NCI-H510A treated with DMSO at 0.1 percent for 48 hours (cell line): ENCODE measurements around the gene RGPD5.
"Not testable (repeated sequence)": the region's sequence is repeated elsewhere in the genome, so short reads cannot be mapped to it uniquely, and the experiment has no call there.

Experiments used
- DNase-seq: peaks from one replicate; lab custom pipeline; 2025; lab: John Stamatoyannopoulos, UW

Gene RGPD5

DNA sequence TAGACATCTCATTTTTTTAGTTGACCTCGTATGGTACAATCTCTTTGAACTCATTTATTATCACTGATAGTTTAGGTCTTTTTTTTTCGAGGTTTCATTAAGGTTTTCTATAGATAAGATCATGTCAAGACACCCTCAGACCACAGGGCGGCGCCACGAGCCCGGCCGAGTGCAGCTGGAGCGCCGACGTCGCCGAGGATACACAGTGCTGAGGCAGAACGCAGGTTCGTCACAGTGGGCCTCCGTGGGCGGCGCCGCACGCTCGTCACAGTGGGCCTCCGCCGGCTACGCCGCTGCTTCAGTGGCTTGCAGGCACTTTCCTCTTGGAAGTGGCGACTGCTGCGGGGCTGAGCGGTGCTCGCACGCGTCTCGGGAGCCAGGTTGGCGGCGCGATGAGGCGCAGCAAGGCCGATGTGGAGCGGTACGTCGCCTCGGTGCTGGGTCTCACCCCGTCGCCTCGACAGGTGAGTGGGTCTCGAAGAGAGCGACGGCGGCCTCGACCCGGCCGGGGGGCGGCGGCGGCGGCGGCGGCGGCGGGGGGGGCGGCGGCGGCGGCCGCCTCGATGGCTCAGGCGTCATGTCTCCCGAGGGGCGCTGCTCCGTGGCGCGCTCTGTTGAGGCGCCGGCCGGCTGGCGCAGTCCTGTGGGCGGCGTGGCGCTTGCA, at the start of gene RGPD5:
Gene RGPD5 (plus strand): TSS at position 232 of the 664 bp plus-strand sequence. CDS start 161 bp downstream, at position 393.
- not testable (repeated sequence) for DNase-seq

DNA sequence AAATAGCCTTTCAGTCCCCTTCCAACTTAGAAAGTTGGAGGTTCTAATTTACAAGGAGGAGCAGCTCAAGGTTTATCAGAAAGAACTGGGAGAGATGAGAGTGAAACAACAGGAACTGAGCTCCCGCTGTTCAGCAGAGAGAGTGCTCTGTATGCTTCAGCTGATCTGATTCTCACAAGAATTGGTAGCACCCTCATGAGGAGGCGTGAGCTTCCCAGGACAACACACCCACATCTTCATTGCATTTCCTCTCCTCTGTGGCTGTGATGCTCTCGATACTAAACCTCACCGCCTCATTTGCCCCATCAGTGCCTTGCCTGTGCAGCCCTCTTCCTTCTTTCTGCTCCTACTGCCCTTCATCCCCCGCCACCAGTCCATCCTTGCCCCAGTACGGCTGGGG, 42.5 kb upstream of the RGPD5 start:
- DNase-seq = not testable (repeated sequence)

DNA sequence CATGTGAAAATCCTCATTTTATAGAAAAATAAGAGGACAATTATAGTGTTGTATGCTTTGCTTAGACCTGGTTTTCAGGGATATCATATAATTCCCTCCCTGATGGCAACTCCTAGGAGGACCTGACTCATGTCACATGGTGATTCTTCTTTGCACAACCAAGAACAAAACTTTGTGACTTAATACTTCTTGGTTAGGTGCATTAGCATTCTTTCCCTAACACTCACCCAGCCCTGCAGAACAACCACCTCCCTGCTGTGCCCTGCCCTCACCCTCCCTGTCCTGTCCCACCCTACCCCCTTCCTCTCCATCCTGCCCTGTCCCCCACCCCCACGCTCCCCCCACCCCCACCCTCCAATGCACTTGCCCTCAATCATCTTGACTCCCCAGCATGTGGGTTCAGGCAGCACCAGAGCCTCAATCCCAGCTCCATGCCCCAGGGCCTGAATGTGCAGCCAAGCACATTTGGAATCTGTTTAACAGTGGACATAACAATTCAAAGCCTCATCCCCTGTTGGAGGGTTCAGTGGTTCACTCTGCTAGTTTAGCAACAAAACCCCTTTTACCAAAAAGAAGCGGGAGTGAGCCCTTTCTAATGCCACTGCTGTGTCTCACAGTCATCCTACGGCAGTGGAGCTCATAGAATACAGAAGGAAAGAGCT, 36.8 kb upstream of the RGPD5 start:
- DNase-seq = not testable (repeated sequence)

DNA sequence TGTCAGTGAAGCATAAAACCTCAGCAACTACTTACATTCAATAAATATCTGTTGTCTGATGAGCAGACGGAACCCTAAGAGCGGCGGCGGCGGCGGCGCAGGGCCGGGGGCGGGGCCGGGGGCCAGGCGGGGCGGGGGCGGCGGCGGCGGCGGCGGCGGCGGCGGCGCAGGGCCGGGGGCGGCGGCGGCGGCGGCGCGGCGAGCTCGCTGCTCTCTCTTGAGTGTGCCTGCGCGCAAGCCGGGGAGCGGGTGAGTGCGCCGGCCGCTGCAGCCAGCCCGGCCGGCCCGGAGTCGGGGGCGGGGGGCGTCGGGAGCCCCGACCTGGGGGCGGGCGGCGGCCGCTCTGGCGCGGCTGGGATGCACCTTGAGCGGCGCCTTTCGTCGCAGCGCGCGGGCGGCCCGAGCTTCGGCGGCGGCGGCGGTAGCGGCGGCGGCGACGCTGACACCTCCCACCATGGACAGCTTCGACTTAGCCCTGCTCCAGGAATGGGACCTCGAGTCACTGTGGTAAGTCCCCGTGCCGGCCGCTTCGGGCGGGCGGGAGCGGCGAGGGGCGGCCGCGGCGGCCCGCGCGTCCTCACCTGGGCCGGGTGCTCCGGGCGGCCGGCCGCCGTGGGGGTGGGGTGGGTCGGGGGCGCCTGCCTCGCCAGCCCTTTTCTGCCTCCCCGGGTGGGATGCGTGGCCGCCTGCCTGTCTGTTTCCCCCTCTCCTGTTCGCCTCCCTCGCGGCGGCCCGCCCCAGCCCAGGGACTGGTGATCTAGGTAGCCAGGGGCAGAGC, 33.7 kb upstream of the RGPD5 start:
- DNase-seq = not testable (repeated sequence)

DNA sequence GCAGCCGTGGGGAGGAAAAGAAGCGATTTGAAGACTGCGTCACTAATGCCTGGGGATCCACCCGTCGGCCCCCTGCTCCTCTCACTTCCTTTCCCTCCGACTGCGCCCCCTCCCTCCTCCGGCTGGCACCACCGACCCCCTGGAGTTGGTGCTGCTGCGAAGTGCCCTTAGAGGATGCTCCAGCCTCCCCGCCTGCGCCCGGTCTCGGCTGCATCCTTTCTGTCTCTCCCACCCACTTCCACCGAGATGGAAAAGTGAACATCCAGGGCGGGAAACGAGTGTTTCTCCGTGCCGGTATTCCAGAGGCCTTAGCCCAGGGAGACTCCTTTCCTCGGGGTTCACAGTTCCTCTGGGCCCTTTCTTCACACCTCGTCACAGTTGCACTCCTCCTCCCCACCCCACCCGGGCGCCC, 33.1 kb upstream of the RGPD5 start:
- DNase-seq = not testable (repeated sequence)

DNA sequence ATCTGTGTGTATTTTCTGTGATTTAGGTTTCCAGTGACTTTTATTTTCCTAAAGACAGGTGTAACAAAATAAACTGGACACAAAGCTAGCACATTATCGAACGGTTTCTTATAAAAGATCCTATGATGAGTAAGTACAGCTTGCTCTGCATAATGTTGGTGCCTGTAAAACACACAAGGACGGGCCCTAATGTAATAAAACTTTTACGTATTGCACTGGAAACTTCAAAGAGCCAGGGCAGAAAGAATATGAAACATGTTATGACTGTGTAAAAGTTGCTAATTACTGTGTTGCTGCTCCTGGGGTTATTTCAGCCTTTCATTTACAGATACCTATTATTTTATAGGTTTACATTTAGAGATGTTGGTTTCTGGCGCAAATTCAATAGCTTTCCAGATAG, 32.1 kb upstream of the RGPD5 start:
- not testable (repeated sequence) for DNase-seq

DNA sequence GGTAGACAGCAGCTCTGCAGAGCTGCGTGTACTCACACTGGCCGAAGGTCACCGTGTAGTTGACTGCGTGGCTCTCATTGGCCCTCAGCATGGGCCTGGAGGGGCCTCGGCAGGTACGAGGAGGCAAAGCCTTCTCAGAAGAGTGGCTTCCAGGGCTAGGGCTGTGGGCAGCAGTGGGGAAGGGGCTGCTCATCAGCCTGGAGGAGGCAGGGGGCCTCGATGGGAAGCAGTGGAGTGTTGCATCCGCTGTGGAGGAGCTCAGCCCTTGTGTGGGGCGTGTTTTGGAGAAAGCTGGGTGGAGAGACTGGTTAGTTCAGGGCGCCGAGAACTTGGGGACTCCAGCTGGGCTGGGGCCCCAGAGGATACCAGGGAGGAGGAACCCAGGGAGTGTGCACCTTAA, 28.0 kb upstream of the RGPD5 start:
- not testable (repeated sequence) for DNase-seq

DNA sequence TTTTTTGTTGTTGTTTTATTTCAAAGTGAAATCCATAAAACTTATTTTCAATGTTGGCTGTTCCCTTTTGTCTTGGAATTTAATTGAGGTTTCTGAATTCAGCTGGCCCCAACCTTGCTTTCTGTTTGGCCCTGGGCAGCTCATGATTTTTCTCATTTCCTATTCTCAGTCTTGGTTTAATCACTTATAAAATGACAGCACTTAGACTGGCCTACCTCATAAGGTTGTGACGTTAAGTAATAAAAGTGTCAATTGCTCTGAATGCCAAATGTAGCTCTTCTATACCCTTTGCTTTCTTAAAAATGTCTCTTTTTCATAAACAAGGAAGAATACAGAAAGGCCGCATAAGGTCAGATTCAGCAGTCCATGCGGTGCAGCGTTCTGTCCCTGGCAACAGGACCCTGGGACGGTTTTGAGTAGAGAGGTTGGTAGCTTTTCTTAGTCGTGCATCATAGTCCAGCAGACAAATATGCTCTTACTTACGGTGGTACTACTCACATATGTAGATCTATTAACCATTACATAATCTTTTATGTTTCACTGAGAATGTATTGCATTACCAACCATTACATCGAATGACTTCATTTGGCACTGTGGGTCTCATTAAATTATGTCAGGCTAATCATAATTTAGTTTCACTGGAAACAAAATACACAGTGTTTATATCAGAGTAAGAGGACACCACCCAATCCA, 27.1 kb upstream of the RGPD5 start:
- DNase-seq = not testable (repeated sequence)

DNA sequence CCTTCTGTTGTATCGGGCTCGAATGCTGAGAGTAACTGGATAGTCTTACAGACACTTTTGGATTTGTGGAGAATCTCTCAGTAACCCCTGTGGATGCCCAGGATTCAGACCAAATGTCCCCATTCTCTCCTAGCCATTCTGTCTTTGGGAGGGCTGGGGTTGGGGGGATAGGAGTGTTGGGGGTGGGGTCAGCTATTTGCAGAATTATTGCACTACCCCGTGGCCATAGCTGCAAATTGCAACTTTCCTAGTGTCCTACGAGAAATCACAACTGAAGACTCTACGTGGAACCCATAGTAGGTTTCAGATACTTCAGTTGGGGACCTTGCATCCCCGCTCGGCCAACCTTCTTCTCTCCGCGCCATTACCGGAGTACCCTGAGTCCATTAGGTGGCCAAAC, 25.2 kb upstream of the RGPD5 start:
- not testable (repeated sequence) for DNase-seq

DNA sequence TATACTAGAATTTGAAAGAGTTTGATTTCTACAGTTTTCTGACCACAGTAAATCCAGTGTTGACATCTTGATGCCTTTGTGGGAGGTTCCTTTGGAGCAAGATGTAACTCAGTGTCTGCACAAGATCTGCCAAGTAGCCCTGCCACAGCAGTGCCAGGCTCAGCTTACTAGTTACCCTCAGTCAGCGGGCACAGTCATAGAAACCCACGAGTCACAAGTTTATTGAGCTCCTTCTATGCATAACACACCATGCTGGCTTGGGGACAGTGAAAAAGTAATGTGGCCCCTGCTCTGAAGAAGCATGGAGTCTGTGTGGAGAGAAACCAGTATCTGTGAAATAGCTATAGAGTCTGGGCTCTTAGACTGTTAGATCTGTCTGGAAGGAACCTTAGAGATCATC, 15.0 kb upstream of the RGPD5 start:
- DNase-seq = not testable (repeated sequence)

DNA sequence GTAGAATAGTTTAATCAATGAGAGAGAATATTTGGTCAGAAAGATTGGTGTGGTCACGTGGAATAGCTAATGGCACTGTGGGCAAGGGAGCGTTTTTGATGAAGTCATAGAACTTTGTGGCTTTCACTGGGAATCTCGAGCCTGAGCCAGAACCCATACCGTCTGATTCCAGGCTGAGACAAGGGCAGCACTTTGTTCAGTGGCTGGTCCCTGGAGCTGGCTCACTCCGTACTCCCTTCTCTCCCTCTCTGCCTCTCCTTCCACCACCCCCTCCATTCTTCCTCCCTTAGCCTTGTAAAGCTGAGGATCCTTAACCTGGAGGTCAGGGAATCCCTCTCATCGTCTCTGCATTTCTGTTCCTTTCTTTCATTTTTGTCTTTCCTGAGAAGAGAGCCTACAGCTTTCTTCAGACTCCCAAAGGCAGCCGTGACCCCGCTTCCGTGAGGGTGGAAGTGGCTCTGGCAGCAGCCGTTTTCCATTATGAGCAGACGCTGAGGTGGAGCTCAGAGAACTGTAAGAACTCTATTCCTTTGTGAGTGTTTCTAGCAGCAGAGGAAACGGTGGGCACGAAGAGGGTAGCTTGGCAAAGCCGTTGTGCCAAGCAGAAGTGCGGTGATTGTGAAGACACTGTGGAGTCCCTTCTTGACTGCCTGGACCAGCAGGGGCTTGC, 12.8 kb upstream of the RGPD5 start:
- DNase-seq = not testable (repeated sequence)

DNA sequence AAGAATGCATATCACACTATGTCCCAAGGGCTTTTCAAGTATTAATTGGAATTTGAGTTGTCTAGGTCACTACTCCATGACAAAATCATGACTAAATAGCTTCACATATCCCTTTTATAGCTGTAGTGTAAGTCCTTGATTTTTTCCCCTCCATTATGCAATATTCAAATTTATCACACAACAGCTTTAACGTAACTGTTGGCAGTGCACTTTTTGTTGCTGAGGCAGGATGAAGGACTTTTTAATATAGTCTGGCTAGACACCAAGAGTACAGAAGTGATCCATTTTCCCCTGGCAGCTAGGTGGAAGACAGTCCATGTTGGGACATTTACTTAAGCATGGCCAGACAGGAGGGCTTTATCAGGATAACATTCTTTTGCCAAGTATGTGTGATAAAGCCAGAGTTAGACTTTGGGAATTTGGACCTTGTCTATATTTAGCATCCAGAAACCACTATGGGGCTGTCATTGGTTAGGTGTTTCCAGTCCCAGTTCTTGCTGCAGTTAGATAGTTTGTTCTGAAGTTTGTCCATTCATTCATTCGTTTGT, 11.6 kb upstream of the RGPD5 start:
- not testable (repeated sequence) for DNase-seq

DNA sequence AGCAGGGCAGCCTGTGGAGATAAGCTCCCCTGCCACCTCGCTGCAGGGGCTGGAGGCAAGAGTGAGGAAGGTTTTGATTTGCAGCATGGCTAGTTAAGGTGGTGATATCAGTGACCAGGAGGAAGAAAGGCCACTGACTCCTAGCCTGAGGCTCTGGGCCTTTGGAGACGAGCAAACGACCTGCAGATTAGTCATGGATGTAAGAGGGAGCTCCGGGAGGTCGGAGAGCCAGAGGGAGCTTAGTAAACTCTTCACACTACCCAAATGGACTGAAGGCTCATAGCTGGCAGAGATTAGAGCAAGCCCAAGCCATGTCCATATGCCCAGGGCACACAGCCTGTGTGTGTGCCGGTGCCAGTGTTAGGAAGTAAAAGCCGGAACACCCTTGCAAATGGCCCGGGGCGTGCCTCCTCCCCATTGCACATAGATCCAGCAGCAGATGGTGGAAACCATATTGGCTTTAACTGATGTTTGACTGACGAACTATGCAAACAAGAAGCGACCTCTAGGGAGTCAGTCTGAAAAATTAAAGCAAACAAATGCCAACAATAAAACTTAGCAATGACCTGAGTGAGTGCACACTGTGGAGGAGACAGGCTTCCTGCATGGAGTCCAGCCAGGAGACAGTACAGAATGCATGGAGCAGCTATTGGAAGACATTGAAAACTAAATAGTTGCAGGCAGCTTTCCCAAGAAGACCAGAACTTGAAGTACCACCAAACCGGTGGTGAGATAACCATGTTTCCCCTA, 2.4 kb upstream of the RGPD5 start:
- DNase-seq = not testable (repeated sequence)

DNA sequence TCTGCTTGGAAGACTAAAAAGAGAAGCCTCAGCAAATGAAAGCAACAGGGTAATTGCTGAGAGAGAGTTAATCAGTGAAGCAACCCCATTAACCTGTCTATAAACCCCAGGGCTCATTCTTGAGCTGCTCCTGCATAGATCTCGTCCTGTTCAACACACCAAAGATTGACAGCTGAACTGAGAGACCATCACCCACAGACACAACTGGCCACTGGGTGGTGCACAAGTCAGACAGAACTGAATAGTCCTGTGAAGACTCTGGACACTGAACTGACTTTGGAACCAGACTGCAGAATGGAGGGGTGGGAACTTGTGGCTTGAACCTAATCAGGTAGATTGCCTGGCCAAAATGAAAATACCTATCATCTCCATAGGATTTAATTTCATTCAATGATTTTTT, 1.4 kb upstream of the RGPD5 start:
- not testable (repeated sequence) for DNase-seq

DNA sequence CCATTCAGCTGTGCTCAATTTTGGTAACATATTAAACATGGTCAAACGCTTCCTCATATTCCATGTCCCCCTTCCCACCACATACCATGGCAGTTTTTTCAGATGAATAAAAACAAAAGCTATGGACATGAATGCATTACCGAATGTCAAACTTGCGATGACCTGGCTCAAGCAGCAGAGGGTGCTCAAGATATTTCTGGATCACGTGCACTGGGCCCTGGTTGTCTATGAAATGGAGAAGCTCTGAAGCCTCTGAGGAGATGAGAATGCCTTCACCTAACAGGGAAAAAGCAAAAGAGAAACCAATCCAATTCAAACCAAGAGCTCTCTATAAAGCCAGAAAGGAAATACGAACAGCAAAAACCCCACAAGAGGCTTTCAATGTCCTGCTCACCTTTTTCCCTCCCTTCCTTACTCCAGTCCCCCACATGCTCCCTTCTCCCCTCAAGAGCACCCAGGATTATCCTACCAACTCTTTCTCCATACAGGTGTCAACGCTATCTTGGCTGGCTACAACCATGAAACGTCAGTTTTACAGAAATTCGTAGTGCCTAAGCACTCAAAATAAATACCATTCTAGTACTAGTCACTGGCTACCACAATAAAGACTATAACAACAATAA, 77.1 kb downstream of the RGPD5 start:
- not testable (repeated sequence) for DNase-seq

DNA sequence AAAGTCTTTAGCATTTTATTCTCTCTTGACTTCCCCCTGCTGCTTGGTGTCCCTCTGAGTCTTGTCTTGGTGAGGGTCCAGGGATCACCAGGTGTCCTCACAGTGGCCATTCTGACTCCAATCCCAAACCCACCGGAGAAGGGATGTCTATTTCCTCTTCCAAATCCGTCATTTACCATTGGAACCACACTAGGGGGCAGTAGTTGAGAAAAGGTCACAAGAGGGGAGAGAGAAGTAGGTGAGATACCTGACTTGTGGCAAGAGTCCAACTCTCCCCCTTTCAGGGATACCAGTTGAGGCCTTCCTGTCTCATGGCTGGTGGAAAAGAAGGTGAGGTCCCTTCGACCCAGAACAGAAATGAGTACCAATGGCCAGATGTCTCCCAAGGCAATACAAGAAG, 82.5 kb downstream of the RGPD5 start:
- not testable (repeated sequence) for DNase-seq

DNA sequence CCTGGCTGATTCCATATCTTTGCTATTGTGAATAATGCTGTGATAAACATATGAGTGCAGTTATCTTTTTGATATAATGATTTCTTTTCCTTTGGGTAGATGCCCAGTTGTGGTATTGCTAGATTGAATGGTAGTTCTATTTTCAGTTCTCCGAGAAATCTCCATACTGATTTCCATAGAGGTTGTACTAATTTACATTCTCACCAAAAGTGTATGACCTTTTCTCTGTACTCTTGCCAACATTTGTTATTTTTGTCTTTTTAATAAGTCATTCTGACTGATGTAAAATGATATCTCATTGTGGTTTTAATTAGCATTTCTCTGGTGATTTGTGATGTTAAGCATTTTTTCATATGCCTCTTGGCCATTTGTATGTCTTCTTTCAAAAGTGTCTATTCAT, 88.0 kb downstream of the RGPD5 start:
- DNase-seq = not testable (repeated sequence)

DNA sequence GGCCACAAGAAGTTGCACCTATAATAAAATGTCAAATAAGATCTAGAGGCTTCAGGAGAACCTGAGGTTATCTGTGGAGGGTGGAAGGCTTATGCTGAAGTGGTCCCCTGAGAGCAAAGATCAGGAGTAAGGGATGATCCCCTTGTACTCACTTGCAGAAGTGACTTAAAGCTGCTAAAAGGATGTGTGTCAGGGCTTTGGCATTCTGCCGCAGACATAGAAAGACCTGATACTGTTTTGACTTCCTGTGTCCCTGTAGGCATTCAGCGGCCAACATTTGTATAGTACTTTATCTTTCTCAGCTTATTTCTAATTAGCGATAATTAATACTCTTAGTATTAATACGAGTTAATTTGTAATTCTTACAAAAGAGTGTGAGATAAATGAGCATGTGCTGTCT, 94.3 kb downstream of the RGPD5 start:
- DNase-seq = not testable (repeated sequence)

DNA sequence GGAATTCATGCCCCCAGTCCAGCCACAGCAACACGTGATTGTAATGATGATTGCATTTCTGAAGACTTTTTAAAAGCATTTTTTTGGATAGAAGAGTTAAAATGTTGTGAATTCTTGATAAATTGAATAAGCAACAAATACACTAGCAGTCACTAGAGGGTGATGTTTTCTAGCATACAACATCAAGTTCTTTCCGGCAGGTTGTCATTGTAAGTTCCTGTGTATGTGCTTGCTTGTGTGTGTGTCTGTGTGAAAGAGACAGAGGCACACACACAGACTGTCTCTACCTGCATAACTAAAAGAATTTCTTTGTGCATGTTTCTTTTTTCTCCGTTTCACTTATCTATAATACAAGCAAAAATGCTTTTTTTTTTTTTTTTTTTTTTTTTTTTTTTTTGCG, 95.8 kb downstream of the RGPD5 start:
- not testable (repeated sequence) for DNase-seq

DNA sequence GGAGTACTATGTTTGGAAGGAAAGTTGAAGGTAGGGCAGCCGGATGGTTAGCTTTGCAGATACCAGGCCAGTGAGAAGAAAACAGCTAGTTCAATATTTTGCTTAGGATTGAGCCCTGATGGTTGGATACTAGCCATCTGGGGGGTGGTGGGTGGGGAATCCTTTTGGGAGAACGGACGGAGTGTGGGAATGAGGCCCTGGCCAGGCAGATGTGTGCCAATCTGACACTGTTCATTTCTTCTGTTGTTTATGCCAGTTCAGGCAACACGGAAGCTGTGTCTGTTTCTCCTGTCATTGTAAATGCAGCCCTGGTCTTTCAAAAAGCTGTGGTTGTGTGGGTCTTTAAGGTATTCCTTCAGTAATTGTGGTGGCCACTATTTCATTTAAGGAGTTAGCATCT, 96.9 kb downstream of the RGPD5 start:
- not testable (repeated sequence) for DNase-seq
